GM23338 (cell line): ENCODE data around the gene STXBP3. TPM values are rescaled to one million over a fixed set of nuclear protein-coding genes. Genes with fewer than 3 reads are reported as not detected.

Source experiments
- ATAC-seq: fragments of 200-7000 bp; cut with Tn5 transposase; 3 replicates; pipeline ENCODE4 v1.9.1; 2020
- DNase-seq: peaks from one replicate; pipeline ENCODE4 v3.0.0-alpha.2; 2015; ENCODE audit warnings: low spot score
- H2AFZ ChIP-seq: fragments of 200-600 bp; sonication (generic); 2 replicates; pipeline ENCODE4 v1.8.0; 2016; ENCODE audit warnings: antibody characterized with exemption, mild to moderate bottlenecking, moderate library complexity
- H3F3A ChIP-seq: fragments of 200-600 bp; sonication (generic); replicated peaks from 2 replicates; pipeline ENCODE4 v1.8.0; 2017; ENCODE audit warnings: antibody characterized with exemption, mixed run types, low read depth
- H3K27ac ChIP-seq: fragments of 200-600 bp; sonication (generic); 2 replicates; pipeline ENCODE4 v1.6.1; 2016; ENCODE audit warnings: low read depth
- H3K27me3 ChIP-seq: fragments of 200-600 bp; sonication (generic); 2 replicates; pipeline ENCODE4 v1.8.0; 2016; ENCODE audit warnings: mild to moderate bottlenecking, mixed run types, moderate library complexity; ENCODE audit not compliant: insufficient read depth
- H3K36me3 ChIP-seq: fragments of 200-600 bp; sonication (generic); 2 replicates; pipeline ENCODE4 v1.8.0; 2016; ENCODE audit warnings: mild to moderate bottlenecking; ENCODE audit not compliant: insufficient read depth
- H3K4me1 ChIP-seq: fragments of 200-600 bp; sonication (generic); 2 replicates; pipeline ENCODE4 v1.8.0; 2016; ENCODE audit warnings: mild to moderate bottlenecking, moderate library complexity; ENCODE audit not compliant: insufficient read depth
- H3K4me2 ChIP-seq: fragments of 200-600 bp; sonication (generic); 2 replicates; pipeline ENCODE4 v1.7.1; 2017; ENCODE audit warnings: mixed run types
- H3K4me3 ChIP-seq: fragments of 200-600 bp; sonication (generic); 2 replicates; pipeline ENCODE4 v1.6.1; 2016; ENCODE audit warnings: mixed run types
- H3K79me2 ChIP-seq: fragments of 200-600 bp; sonication (generic); replicated peaks from 2 replicates; pipeline ENCODE4 v1.8.0; 2017; ENCODE audit warnings: mild to moderate bottlenecking; ENCODE audit not compliant: insufficient read depth
- H3K9me2 ChIP-seq: fragments of 200-600 bp; sonication (generic); 2 replicates; pipeline ENCODE4 v1.8.0; 2017; ENCODE audit not compliant: insufficient read depth
- H4K20me1 ChIP-seq: fragments of 200-600 bp; sonication (generic); replicated peaks from 2 replicates; pipeline ENCODE4 v1.8.0; 2017; ENCODE audit warnings: mild to moderate bottlenecking; ENCODE audit not compliant: insufficient read depth
- H3K27ac Mint-ChIP-seq: 2 replicates; pipeline ENCODE4 v1.8.0; 2020; ENCODE audit warnings: inconsistent platforms, mild to moderate bottlenecking, moderate library complexity, mixed read lengths
- H3K27me3 Mint-ChIP-seq: 3 replicates; pipeline ENCODE4 v1.8.0; 2022; ENCODE audit warnings: low read depth, mild to moderate bottlenecking, moderate library complexity, mixed read lengths, inconsistent platforms; ENCODE audit not compliant: insufficient read depth, poor library complexity
- H3K36me3 Mint-ChIP-seq: 3 replicates; pipeline ENCODE4 v1.8.0; 2021; ENCODE audit warnings: low read depth, mild to moderate bottlenecking, inconsistent platforms, moderate library complexity, mixed read lengths
- H3K4me1 Mint-ChIP-seq: 3 replicates; pipeline ENCODE4 v1.8.0; 2020; ENCODE audit warnings: mild to moderate bottlenecking, inconsistent platforms, mixed read lengths
- H3K4me3 Mint-ChIP-seq: 3 replicates; pipeline ENCODE4 v1.8.0; 2021; ENCODE audit warnings: moderate library complexity, mild to moderate bottlenecking, inconsistent platforms, mixed read lengths
- H3K9me3 Mint-ChIP-seq: 3 replicates; pipeline ENCODE4 v1.8.0; 2020; ENCODE audit warnings: moderate library complexity, mild to moderate bottlenecking, inconsistent platforms, mixed read lengths
- CREB1 ChIP-seq: fragments of 250-450 bp; sonication (Bioruptor Pico); IDR thresholded peaks from 2 replicates; pipeline ENCODE4 v1.5.0; 2020; ENCODE audit warnings: low read depth, mild to moderate bottlenecking, moderate library complexity
- JUNB ChIP-seq: IDR thresholded peaks from one replicate; pipeline ENCODE4 v1.6.1; 2016; ENCODE audit warnings: antibody characterized with exemption; ENCODE audit not compliant: unreplicated experiment
- NANOG ChIP-seq: IDR thresholded peaks from 2 replicates; pipeline ENCODE4 v1.6.1; 2016; ENCODE audit warnings: antibody characterized with exemption, borderline replicate concordance
- POLR2AphosphoS5 ChIP-seq: IDR thresholded peaks from 2 replicates; pipeline ENCODE4 v1.6.1; 2016; ENCODE audit warnings: antibody characterized with exemption, low read depth
- STAT1 ChIP-seq: IDR thresholded peaks from one replicate; pipeline ENCODE4 v1.6.1; 2016; ENCODE audit warnings: antibody characterized with exemption; ENCODE audit not compliant: unreplicated experiment
- ZNF114 ChIP-seq: fragments of 250-450 bp; sonication (Bioruptor Pico); IDR thresholded peaks from 2 replicates; pipeline ENCODE4 v1.5.0; 2020; ENCODE audit warnings: mild to moderate bottlenecking, moderate library complexity
- ZNF331 ChIP-seq: fragments of 250-450 bp; sonication (Bioruptor Pico); IDR thresholded peaks from 2 replicates; pipeline ENCODE4 v1.5.0; 2020; ENCODE audit warnings: low read depth, mild to moderate bottlenecking, moderate library complexity
- polyA plus RNA-seq: library from polyadenylated mRNA; unstranded; fragments of >200 nt; fragmentation: Nextera tagmentation; extraction: Ambion mirVana; gene quantifications from 2 replicates; pipeline ENCODE4 v1.2.1, GENCODE V29; 2016
- total RNA-seq: library from RNA; depleted of rRNA; stranded (reverse); fragments of >200 nt; shearing (Covaris generic); gene quantifications from 2 replicates; pipeline ENCODE4 v1.2.3, GENCODE V29; 2014
- TF ChIP-seq, protein P1 (sequence below), 2 experiments: fragments of 200-600 bp in 1 of 2; sonication (generic) in 1 of 2; conservative IDR thresholded peaks; 2 replicates each; pipeline versions ENCODE4 v1.5.1 to v1.6.1; 2016 to 2017; ENCODE audit warnings: antibody characterized with exemption in 2 of 2, low read depth in 2 of 2, mild to moderate bottlenecking in 2 of 2, moderate library complexity in 1 of 2
- TF ChIP-seq, protein P2 (sequence below): IDR thresholded peaks from one replicate; pipeline ENCODE4 v1.6.1; 2018; ENCODE audit warnings: antibody characterized with exemption; ENCODE audit not compliant: unreplicated experiment
- TF ChIP-seq, protein P3 (sequence below): IDR thresholded peaks from 2 replicates; pipeline ENCODE4 v1.6.1; 2016; ENCODE audit warnings: antibody characterized with exemption

The STXBP3 gene
- total and polyA plus RNA-seq, 2 experiments from 2014 or later, result 28.5 to 37.4 TPM

DNA sequence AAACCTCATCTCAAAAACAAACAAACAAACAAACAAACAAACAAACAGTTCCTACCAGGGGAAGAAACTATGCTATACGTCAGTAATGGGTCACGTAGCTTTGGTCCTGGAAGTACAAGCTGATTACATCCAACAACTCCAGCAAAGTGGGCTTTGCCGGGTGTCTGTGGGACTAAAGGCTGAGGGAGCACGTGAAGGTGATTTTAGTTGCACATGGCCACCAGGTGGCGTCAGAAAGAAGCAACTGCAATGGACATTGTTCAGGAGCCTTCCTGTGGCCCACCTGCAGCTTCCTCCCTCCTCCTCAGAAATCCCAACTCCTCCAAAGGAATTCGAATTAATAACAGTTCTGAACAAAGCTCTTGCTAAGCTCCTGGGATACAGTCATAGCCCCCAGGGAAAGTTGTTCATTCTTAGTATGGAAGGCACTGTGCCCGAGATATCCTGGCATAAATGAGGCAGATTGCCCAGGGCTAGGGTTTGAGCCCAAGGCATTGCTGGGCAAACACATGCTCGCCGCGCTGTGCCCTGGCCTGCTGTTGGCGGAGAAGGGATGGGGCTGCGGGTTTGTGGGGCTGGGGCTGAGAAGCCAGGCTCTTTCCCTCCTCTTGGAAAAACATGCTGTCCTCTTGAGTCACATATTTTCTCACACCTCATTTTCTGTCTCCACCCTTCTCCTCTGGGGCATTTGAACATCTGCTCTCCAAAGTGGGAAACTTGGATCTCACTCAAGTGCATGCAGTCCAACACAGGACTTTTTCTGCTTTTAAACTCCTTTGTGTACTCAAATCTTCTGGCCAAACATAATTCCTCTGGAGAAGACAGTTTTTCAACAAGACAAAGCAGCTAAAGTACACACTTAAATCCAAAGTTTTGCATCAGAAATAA lies 81.8 kb downstream of the STXBP3 start:
- H3K9me2 ChIP-seq, result no peaks in the 10 kb centered on the region
- no peak overlapping the region for H3K4me2 ChIP-seq
- H3K27ac ChIP-seq, result no peak overlapping the region
- H3F3A ChIP-seq, result no peaks in the 10 kb centered on the region
- Mint-ChIP-seq H3K27ac (peak overlapping the region; percentile 11; the same call in 1 of the 2 replicates), H3K36me3 (no peaks in the 10 kb centered on the region), H3K4me1 (peaks cover 6% of the 10 kb centered on the region; the same call in 1 of the 3 replicates), H3K4me3 (no peak overlapping the region), H3K9me3 (no peaks in the 10 kb centered on the region), H3K27me3 (no peaks in the 10 kb centered on the region)
- H3K36me3 ChIP-seq, result no peaks in the 10 kb centered on the region
- H2AFZ ChIP-seq, result peak overlapping the region; percentile 52
- peak; percentile 97 for ATAC-seq
- H3K4me1 ChIP-seq, result no peaks in the 10 kb centered on the region
- no peak for TF ChIP-seq ZNF114 (CRISPR knock-in tag)
- TF ChIP-seq, protein P1, sequence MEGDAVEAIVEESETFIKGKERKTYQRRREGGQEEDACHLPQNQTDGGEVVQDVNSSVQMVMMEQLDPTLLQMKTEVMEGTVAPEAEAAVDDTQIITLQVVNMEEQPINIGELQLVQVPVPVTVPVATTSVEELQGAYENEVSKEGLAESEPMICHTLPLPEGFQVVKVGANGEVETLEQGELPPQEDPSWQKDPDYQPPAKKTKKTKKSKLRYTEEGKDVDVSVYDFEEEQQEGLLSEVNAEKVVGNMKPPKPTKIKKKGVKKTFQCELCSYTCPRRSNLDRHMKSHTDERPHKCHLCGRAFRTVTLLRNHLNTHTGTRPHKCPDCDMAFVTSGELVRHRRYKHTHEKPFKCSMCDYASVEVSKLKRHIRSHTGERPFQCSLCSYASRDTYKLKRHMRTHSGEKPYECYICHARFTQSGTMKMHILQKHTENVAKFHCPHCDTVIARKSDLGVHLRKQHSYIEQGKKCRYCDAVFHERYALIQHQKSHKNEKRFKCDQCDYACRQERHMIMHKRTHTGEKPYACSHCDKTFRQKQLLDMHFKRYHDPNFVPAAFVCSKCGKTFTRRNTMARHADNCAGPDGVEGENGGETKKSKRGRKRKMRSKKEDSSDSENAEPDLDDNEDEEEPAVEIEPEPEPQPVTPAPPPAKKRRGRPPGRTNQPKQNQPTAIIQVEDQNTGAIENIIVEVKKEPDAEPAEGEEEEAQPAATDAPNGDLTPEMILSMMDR (conservative IDR thresholded peaks at IDR 0.05; ENCODE audit: low read depth in 2 of 2), result peak; percentile 87 to 89
- H3K27me3 ChIP-seq, result no peaks in the 10 kb centered on the region
- DNase-seq, result peak; percentile 97
- no peaks in the 10 kb centered on the region for H3K79me2 ChIP-seq
- H3K4me3 ChIP-seq, result no peak overlapping the region
- H4K20me1 ChIP-seq, result no peaks in the 10 kb centered on the region

DNA sequence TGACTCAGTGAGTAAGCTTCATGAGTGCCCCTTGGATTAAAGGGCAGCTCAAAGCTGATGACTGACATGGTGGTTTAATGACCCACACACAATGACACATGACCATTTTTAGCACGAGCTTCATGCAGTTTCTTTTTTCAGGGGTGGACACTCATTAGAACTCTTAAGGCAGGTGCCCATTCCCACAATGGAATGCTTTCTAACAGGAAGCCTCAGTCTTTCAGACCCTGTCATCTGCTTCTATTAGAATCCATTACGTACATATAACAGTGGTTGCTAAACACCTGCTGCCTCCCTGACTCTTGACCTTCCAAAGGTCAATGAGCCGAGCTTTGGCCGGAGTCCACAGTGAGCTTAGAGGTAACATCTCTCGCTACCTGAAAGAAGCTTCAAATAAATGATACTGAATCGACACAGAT lies 83.0 kb downstream of the STXBP3 start:
- H3K4me3 ChIP-seq, result no peak overlapping the region
- H2AFZ ChIP-seq, result 0 out of 2 replicates have a peak overlapping the region, but pooled peaks have one; percentile 43
- no peaks in the 10 kb centered on the region for H3K9me2 ChIP-seq
- H3K9me3 Mint-ChIP-seq, result no peaks in the 10 kb centered on the region
- no peaks in the 10 kb centered on the region for H3F3A ChIP-seq
- DNase-seq (no peak), ATAC-seq (no peak)
- H3K27ac ChIP-seq, result no peak overlapping the region
- H3K4me2 ChIP-seq, result no peak overlapping the region
- no peak overlapping the region for H3K27ac Mint-ChIP-seq
- H3K36me3 Mint-ChIP-seq, result no peaks in the 10 kb centered on the region
- no peaks in the 10 kb centered on the region for H3K27me3 Mint-ChIP-seq
- H3K79me2 ChIP-seq, result no peaks in the 10 kb centered on the region
- H3K4me1 Mint-ChIP-seq, result peaks cover 6% of the 10 kb centered on the region; the same call in 1 of the 3 replicates
- no peaks in the 10 kb centered on the region for H4K20me1 ChIP-seq
- H3K4me3 Mint-ChIP-seq, result no peak overlapping the region
- no peaks in the 10 kb centered on the region for H3K4me1 ChIP-seq
- H3K27me3 ChIP-seq, result no peaks in the 10 kb centered on the region
- H3K36me3 ChIP-seq, result no peaks in the 10 kb centered on the region
- TF ChIP-seq JUNB, result no peak
- no peak for TF ChIP-seq CREB1
- TF ChIP-seq ZNF114 (CRISPR knock-in tag), result no peak
- no peak for TF ChIP-seq STAT1
- TF ChIP-seq, protein P2, sequence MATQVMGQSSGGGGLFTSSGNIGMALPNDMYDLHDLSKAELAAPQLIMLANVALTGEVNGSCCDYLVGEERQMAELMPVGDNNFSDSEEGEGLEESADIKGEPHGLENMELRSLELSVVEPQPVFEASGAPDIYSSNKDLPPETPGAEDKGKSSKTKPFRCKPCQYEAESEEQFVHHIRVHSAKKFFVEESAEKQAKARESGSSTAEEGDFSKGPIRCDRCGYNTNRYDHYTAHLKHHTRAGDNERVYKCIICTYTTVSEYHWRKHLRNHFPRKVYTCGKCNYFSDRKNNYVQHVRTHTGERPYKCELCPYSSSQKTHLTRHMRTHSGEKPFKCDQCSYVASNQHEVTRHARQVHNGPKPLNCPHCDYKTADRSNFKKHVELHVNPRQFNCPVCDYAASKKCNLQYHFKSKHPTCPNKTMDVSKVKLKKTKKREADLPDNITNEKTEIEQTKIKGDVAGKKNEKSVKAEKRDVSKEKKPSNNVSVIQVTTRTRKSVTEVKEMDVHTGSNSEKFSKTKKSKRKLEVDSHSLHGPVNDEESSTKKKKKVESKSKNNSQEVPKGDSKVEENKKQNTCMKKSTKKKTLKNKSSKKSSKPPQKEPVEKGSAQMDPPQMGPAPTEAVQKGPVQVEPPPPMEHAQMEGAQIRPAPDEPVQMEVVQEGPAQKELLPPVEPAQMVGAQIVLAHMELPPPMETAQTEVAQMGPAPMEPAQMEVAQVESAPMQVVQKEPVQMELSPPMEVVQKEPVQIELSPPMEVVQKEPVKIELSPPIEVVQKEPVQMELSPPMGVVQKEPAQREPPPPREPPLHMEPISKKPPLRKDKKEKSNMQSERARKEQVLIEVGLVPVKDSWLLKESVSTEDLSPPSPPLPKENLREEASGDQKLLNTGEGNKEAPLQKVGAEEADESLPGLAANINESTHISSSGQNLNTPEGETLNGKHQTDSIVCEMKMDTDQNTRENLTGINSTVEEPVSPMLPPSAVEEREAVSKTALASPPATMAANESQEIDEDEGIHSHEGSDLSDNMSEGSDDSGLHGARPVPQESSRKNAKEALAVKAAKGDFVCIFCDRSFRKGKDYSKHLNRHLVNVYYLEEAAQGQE, result no peak
- no peak for TF ChIP-seq ZNF331 (CRISPR knock-in tag)
- TF ChIP-seq POLR2AphosphoS5, result no peak
- TF ChIP-seq, protein P1 (conservative IDR thresholded peaks at IDR 0.05; ENCODE audit: low read depth in 2 of 2), result no peak
- TF ChIP-seq, protein P3, sequence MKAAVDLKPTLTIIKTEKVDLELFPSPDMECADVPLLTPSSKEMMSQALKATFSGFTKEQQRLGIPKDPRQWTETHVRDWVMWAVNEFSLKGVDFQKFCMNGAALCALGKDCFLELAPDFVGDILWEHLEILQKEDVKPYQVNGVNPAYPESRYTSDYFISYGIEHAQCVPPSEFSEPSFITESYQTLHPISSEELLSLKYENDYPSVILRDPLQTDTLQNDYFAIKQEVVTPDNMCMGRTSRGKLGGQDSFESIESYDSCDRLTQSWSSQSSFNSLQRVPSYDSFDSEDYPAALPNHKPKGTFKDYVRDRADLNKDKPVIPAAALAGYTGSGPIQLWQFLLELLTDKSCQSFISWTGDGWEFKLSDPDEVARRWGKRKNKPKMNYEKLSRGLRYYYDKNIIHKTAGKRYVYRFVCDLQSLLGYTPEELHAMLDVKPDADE, result no peak
- no peak for TF ChIP-seq NANOG
